Retina (tissue), 1 donor: ENCODE data around the gene RNGTT.

Source experiments
- DNase-seq: peaks from one replicate; pipeline ENCODE4 v3.0.0-alpha.2; 2016

RNGTT gene

GRCh38 chr6:88641178-88641903, 322.1 kb downstream of the RNGTT start:
- DNase-seq, result no peak

- DNase-seq, result no peak
Measured at GRCh38 chr6:88637761-88638545, 325.5 kb downstream of the RNGTT start.

DNA sequence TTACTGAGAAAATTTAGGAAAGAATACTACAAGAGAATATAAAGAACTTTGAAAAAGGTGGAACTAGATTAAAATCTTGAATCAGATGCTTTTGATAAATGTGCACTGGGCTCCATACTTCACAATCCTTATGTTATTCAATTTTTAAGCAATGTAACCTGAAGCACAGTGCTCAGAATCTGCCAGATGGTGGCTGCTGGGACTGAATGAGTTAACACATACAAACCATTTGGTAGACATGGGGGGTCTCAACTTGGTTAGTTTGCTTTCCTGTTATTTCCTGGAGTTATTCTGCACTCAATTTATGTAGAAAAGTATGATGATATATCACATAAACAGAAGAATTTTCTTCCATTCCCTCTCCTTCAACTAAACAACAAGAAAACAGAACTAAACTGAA, 326.5 kb downstream of the RNGTT start:
- no peak for DNase-seq

DNA sequence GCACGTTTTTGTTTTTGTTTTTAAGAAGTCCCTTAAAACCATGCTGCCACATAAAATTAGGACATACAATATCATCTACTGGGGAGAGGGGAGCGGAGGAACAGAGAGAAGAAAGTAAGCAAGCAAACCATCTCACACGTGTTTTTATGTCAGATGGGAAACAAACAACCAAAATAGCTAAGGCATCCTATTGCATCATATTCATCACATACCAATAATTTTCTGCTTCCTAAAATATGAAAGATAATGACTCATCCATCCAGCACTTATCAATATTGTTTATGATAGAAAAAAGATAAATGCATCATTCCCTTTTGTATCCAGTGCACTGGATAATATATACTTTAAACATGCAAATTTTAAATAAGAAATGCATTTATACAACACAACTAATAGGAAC, 329.6 kb downstream of the RNGTT start:
- no peak for DNase-seq

GRCh38 chr6:88631830-88632229, 331.6 kb downstream of the RNGTT start:
- no peak for DNase-seq

DNA sequence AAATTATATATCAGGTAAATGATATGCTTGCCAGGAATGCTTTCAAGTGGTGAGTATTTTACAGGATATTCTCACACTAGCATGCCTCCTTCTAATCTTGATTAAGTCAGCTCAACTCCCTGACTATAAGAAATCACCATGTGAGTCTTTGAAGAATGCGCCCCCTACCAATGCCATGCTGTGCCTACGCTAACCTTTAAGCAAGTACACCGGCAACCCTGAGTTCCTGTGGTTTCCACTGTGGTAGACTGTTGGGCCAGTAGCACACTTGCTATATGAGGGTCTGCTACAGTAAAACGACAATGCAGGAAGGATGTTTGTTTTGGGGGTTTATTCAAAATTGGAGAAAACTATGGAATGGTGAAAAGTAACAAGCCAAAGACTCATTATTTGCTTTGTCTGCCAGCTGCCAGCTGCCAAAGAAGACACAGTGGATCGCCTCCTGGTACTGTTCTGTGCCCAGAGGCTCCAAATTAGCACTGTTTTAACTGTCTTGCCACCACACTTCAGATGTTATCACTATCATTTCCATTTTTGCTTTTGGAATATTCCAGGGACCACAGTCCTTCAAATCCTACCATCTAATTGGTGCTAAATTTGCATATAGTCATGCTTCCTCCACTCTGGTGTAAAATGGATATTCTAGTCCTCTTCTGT, 333.5 kb downstream of the RNGTT start:
- DNase-seq, result no peak

DNA sequence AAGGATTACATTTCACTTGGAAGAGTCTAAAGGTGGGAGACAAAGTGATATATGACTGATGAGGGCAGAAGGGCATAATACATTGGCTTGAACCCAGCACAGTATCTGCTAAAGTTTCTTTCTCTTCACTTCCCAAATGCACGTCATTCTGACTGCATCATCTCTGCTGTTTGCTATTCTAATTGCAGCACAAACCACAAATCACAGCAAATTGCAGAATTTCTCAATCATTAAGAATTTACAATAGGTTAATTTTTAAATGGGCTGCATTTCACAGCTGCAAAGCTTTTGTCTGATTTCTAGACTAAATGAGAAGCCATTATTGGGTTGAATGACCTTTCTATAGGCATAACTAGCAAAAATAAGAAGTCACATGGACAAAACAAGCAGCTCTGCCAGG, 337.0 kb downstream of the RNGTT start:
- no peak for DNase-seq

DNA sequence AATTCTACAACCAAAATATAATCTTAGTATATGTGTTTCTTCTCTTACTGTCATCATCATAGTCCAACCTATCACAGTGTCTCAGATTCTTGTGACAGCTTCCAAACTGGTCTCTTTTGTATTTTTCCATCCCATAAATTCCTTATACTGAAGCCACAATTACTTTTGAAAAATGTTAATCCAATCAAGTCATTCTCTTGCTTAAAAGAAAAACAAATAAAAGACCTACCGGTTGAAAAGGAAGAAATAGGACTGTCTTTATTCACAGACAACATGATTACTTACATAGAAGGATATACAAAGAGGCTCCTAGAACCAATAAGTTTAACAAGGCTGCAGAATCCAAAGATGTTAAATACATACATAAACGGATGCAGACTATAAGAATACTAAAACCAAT, 339.9 kb downstream of the RNGTT start:
- DNase-seq, result no peak

GRCh38 chr6:88619951-88620350, 343.5 kb downstream of the RNGTT start:
- no peak for DNase-seq

DNA sequence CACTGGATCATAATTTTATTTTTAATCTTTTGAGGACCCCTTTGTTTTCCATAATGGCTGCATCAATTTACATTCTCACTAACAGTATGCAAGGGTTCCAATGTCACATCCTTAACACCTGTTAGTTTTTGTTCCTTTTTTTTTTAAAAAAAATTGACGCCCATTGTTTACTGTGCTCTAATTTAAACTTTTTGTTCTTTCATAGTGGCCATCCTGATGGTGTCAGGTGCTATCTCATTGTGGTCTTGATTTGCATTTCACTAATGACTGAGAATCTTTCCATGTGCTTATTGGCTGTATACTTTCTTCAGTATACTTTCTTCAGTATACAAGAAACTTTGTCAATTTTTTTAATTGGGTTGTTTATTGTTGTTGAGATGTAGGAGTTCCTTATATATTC, 347.0 kb downstream of the RNGTT start:
- DNase-seq, result no peak

- no peak for DNase-seq
Measured at GRCh38 chr6:88614316-88614877, 349.0 kb downstream of the RNGTT start.

DNA sequence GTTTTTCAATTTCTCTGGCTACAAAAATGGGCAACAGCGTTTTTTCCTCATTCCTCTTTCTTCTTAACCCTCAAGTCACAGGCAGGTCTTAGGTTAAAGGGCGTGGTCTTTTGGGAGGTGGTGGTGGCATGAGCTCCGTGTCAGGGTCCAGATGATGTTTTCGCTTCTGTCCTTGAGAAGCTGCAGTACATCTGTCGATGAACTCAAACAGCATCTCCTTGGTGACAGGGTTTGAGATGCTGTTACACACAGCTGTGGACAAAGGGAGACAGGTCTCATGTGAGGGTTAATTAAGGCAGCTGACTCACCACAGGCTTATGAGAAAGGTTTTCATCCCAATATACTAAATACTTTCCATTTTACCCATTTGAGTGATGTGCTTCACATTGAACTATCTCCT, 350.8 kb downstream of the RNGTT start:
- DNase-seq, result no peak

DNA sequence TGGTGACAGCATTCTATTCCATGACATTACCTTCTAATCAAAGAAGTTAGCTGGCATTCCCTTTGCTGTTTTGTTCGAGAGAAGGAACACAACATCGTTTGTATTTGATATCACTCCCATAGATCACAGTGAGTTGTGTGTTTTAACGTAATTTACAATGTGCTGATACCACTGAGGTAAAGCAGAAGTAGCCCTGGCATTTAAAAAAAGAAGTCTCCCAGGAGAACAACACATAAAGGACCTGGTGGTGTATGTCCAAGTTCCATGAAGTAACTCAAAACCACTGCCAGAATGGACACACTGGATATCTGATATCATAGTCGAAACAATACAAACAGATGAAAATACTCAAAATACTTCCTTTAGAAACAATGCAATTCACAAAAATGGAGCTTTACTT, 351.7 kb downstream of the RNGTT start:
- DNase-seq, result no peak

DNA sequence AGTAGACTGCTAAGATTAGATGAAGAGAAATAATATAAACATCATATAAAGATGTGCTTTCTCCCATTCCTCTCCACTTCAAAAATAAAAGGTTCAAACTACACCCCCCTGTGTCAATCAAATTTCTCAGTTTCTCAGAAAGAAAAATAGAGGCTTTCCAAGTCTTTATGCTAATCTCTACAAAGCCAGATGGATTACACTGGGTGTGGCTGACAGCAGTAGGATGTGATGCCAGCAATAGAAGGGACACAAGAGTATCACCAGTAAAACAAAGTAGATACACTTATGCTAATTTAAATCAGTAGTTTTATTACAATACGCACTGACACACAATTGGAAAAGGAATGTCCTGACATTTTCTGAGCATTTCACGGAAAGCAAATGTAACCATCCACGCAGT, 353.4 kb downstream of the RNGTT start:
- DNase-seq, result no peak

DNA sequence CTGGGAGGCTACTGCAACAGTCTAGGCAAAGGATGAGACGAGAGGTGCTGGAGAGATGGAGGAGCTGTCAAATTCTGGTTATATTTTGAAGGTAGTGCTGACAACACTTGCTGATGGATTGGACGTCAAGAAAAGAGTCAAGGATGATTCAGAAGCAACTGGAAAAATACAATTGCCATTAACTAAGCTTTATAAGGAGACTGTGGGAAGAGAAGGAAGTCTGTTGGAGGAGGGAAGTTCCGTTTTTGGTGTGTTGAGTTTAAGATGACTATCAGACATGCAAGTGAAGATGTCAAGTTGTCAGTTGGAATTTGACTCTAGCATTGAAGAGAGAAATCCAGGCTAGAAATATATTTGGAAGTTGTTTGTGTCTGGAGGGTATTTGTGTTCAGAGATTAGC, 358.1 kb downstream of the RNGTT start:
- DNase-seq, result no peak

DNA sequence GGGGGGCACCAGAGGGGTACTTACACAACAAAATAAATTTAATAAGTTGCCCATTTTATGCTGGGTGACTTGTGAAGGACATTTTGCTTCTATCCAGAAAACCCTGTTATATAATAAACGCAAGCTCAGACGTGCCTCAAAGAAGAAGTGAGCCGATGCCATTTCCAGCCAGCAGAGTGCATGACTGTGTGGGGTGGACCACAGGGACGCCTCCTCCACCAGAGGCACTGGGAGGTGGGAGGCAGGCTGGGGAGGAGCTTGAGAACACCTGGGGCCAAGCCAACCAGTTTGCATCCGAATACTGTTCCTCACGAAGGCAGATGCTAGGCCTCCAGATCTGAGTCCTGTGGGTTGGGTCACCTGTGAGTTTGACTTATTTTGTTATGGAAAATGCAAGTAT, 363.8 kb downstream of the RNGTT start:
- no peak for DNase-seq

GRCh38 chr6:88596801-88597200, 366.6 kb downstream of the RNGTT start:
- DNase-seq, result no peak

GRCh38 chr6:88588938-88589337, 374.5 kb downstream of the RNGTT start:
- no peak for DNase-seq

GRCh38 chr6:88587150-88587520, 376.3 kb downstream of the RNGTT start:
- no peak for DNase-seq

DNA sequence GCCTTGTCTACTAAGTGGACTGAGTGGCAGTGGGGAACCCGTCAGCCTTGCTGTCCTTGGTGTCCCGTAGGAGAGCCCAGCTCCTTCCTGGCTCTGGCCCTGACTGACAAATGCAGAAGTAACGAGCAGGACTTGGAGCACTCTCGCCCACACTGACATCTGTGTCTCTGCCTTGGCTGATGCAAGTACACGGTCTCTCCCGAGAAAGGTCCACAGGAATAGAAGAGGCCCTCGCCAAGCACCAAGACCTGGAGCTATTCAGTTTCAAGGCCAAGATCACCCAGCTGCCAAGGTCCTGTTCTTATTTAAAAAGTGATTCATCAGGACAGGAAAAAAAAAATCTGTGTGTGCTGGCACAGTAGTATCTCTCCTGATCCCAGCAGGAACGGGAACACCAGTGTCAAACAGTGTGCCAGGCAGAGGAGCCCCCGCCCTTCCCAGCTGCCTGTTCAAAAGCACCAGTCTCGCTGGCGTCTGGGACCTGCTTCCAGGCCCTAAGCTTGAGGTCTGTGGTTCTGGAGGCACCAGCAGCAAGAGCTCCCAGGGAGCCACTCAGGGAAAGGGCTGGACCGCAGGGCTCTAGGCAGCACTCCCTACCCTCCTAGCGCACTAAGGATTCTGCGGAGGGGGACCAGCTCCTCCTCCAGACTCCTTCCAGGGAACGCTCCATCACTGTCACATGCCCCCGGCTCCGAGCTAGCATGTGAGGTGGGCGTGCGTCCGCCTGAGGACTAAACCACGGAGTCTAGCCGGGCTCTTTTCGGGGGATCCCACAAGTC, 376.9 kb downstream of the RNGTT start:
- DNase-seq, result no peak

- no peak for DNase-seq
Measured at GRCh38 chr6:88585276-88585692, 378.1 kb downstream of the RNGTT start.

GRCh38 chr6:88584581-88585275, 378.7 kb downstream of the RNGTT start:
- no peak for DNase-seq
